Gastroesophageal sphincter (tissue), 3 donors: ENCODE measurements around the gene TMTC1.

Source experiments
- EP300 ChIP-seq: sonication (generic); formaldehyde crosslinking; IDR thresholded peaks from one replicate; pipeline ENCODE4 v1.6.1; 2017; ENCODE audit warnings: antibody characterized with exemption, mild to moderate bottlenecking
- POLR2A ChIP-seq, 2 donors: fragments of 450-650 bp; IDR thresholded peaks; one replicate each; pipeline ENCODE4 v1.6.1; 2017; ENCODE audit warnings: antibody characterized with exemption in 2 of 2, mild to moderate bottlenecking in 2 of 2, moderate library complexity in 1 of 2
- POLR2AphosphoS5 ChIP-seq: sonication (generic); formaldehyde crosslinking; IDR thresholded peaks from one replicate; pipeline ENCODE4 v1.6.1; 2017; ENCODE audit warnings: antibody characterized with exemption
- TF ChIP-seq, protein P1 (sequence below), 4 experiments: fragments of 200-600 bp in 2 of 4; fragments of 450-650 bp in 2 of 4; sonication (generic) in 1 of 4; IDR thresholded peaks; one replicate each; pipeline ENCODE4 v1.5.1; 2017 to 2019; ENCODE audit warnings: antibody characterized with exemption in 4 of 4, mild to moderate bottlenecking in 2 of 4, moderate library complexity in 2 of 4

DNA sequence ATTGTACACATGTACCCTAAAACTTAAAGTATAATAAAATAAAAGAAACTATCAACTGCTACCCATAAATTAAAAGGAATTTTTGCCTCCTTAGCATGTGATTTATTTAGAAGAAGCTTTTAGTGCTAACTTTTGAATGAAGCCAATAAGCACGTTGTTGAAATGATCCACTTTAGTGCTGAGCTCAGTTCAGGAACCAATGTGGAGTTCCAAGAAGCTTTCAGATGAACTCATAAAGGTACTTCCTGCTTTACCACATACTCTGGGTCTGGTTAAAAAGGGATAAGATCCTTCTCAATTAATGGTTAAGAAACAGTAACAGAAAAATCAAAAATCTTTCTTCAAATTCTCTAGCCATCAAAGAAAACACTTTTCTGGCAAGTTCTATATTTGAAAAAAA, 39.4 kb downstream of the TMTC1 start:
- TF ChIP-seq POLR2AphosphoS5 (no peak), EP300 (no peak), POLR2A (IDR thresholded peaks at IDR 0.05) (no peak)
- TF ChIP-seq, protein P1, sequence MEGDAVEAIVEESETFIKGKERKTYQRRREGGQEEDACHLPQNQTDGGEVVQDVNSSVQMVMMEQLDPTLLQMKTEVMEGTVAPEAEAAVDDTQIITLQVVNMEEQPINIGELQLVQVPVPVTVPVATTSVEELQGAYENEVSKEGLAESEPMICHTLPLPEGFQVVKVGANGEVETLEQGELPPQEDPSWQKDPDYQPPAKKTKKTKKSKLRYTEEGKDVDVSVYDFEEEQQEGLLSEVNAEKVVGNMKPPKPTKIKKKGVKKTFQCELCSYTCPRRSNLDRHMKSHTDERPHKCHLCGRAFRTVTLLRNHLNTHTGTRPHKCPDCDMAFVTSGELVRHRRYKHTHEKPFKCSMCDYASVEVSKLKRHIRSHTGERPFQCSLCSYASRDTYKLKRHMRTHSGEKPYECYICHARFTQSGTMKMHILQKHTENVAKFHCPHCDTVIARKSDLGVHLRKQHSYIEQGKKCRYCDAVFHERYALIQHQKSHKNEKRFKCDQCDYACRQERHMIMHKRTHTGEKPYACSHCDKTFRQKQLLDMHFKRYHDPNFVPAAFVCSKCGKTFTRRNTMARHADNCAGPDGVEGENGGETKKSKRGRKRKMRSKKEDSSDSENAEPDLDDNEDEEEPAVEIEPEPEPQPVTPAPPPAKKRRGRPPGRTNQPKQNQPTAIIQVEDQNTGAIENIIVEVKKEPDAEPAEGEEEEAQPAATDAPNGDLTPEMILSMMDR (IDR thresholded peaks at IDR 0.05), result no peak
